Peyer's patch (tissue), 4 donors: ENCODE data around the gene CHST9.

Source experiments
- POLR2A ChIP-seq, 2 donors: fragments of 450-650 bp; IDR thresholded peaks; one replicate each; pipeline ENCODE4 v1.5.1; 2017; ENCODE audit warnings: antibody characterized with exemption in 2 of 2, mild to moderate bottlenecking in 2 of 2, moderate library complexity in 2 of 2
- TF ChIP-seq, protein P1 (sequence below), 6 experiments: fragments of 450-650 bp in 4 of 6; fragments of 200-600 bp in 2 of 6; sonication (generic) in 1 of 6; IDR thresholded peaks; one replicate each; pipeline ENCODE4 v1.5.1; 2017 to 2019; ENCODE audit warnings: antibody characterized with exemption in 6 of 6, mild to moderate bottlenecking in 3 of 6, moderate library complexity in 1 of 6

DNA sequence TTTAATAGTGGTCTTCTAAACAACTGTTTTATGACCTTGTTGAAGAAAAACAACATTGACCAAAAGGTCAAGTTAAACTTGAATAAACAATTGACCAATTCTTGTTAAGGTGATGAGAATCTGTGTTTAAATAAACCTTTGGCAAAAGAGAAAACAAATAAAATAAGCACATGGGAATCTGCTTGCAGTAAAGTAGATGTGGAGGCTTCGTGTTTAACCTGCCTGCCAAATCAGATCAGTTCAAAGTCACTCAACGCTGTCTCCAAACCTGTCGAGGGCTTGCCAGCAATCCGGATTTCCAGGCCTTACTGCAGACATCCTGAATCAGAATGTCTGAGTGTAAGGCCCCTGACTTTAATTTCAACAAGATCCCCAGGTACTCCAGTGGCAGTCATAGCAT, 264.5 kb downstream of the CHST9 start:
- TF ChIP-seq, protein P1, sequence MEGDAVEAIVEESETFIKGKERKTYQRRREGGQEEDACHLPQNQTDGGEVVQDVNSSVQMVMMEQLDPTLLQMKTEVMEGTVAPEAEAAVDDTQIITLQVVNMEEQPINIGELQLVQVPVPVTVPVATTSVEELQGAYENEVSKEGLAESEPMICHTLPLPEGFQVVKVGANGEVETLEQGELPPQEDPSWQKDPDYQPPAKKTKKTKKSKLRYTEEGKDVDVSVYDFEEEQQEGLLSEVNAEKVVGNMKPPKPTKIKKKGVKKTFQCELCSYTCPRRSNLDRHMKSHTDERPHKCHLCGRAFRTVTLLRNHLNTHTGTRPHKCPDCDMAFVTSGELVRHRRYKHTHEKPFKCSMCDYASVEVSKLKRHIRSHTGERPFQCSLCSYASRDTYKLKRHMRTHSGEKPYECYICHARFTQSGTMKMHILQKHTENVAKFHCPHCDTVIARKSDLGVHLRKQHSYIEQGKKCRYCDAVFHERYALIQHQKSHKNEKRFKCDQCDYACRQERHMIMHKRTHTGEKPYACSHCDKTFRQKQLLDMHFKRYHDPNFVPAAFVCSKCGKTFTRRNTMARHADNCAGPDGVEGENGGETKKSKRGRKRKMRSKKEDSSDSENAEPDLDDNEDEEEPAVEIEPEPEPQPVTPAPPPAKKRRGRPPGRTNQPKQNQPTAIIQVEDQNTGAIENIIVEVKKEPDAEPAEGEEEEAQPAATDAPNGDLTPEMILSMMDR (IDR thresholded peaks at IDR 0.05), result no peak
- no peak for TF ChIP-seq POLR2A (IDR thresholded peaks at IDR 0.05)
